SK-N-SH (cell line): ENCODE measurements around the gene CD93. TPM values are rescaled to one million over a fixed set of nuclear protein-coding genes. Genes with fewer than 3 reads are reported as not detected.

ENCODE experiments used
- CTCF ChIA-PET: fragments of 300-600, 350-600 bp; formaldehyde crosslinking; extraction: SDS; loops from one replicate; lab custom pipeline; 2021; lab: Yijun Ruan, JAX
- POLR2A ChIA-PET: fragments of 350-600 bp; sonication (Branson Sonifier 250); formaldehyde crosslinking; extraction: SDS; loops from one replicate; lab custom pipeline; 2020; ENCODE audit warnings: antibody characterized with exemption, inconsistent platforms; lab: Yijun Ruan, JAX
- DNase-seq: peaks from one replicate; pipeline ENCODE4 v3.0.0; 2012
- H2AFZ ChIP-seq: fragments of 200-600 bp; sonication (generic); 2 replicates; pipeline ENCODE4 v1.8.1; 2016; ENCODE audit warnings: antibody characterized with exemption, mild to moderate bottlenecking, low read depth
- H3F3A ChIP-seq: fragments of 200-600 bp; sonication (generic); replicated peaks from 2 replicates; pipeline ENCODE3; 2016; ENCODE audit warnings: antibody characterized with exemption, mild to moderate bottlenecking; ENCODE audit not compliant: insufficient read depth
- H3K27ac ChIP-seq, 2 experiments: fragments of 200-500 bp in 1 of 2; fragments of 200-600 bp in 1 of 2; sonication (Bioruptor generic) in 1 of 2; sonication (generic), shearing (Covaris generic) in 1 of 2; 2 replicates each; pipeline versions ENCODE4 v1.5.1 to v1.6.1; 2014 to 2016; ENCODE audit warnings: low read depth in 2 of 2, inconsistent platforms in 1 of 2, low read length in 1 of 2, mild to moderate bottlenecking in 1 of 2, mixed read lengths in 1 of 2
- H3K27me3 ChIP-seq: fragments of 200-600 bp; sonication (generic), shearing (Covaris generic); 2 replicates; pipeline ENCODE4 v1.6.1; 2016; ENCODE audit warnings: mixed run types; ENCODE audit not compliant: insufficient read depth
- H3K36me3 ChIP-seq, 2 experiments: fragments of 200-500 bp in 1 of 2; fragments of 200-600 bp in 1 of 2; sonication (Bioruptor generic) in 1 of 2; sonication (generic) in 1 of 2; replicated peaks in 1 of 2; 2 replicates each; pipeline versions ENCODE3 to v1.5.1; 2014 to 2016; ENCODE audit warnings: low read length in 1 of 2, mild to moderate bottlenecking in 1 of 2; ENCODE audit not compliant: insufficient read depth in 2 of 2, control insufficient read depth in 1 of 2
- H3K4me1 ChIP-seq, 2 experiments: fragments of 200-500 bp in 1 of 2; fragments of 200-600 bp in 1 of 2; sonication (Bioruptor generic) in 1 of 2; sonication (generic), shearing (Covaris generic) in 1 of 2; 2 replicates each; pipeline versions ENCODE4 v1.5.1 to v1.6.1; 2014 to 2016; ENCODE audit warnings: low read depth in 1 of 2, low read length in 1 of 2, mixed run types in 1 of 2; ENCODE audit not compliant: insufficient read depth in 2 of 2, control insufficient read depth in 1 of 2
- H3K4me2 ChIP-seq: fragments of 200-600 bp; sonication (generic), shearing (Covaris generic); 2 replicates; pipeline ENCODE4 v1.6.1; 2017; ENCODE audit warnings: mixed run types
- H3K4me3 ChIP-seq, 2 experiments: fragments of 200-500 bp in 1 of 2; fragments of 200-600 bp in 1 of 2; sonication (Bioruptor generic) in 1 of 2; sonication (generic), shearing (Covaris generic) in 1 of 2; 2 replicates each; pipeline versions ENCODE4 v1.5.1 to v1.8.1; 2014 to 2016; ENCODE audit warnings: low read depth in 2 of 2, inconsistent platforms in 1 of 2, low read length in 1 of 2, mild to moderate bottlenecking in 1 of 2, mixed read lengths in 1 of 2, moderate library complexity in 1 of 2
- H3K79me2 ChIP-seq: fragments of 200-600 bp; sonication (generic); 2 replicates; pipeline ENCODE4 v1.8.1; 2017; ENCODE audit warnings: mild to moderate bottlenecking; ENCODE audit not compliant: insufficient read depth
- H3K9ac ChIP-seq: fragments of 200-600 bp; sonication (generic); 2 replicates; pipeline ENCODE4 v1.6.1; 2017; ENCODE audit warnings: mixed run types
- H3K9me2 ChIP-seq: fragments of 200-600 bp; sonication (generic); 2 replicates; pipeline ENCODE4 v1.6.1; 2017; ENCODE audit warnings: mixed run types
- H3K9me3 ChIP-seq: fragments of 200-600 bp; sonication (generic); 2 replicates; pipeline ENCODE4 v1.6.1; 2017; ENCODE audit warnings: mixed run types, mild to moderate bottlenecking, moderate library complexity
- H4K20me1 ChIP-seq: fragments of 200-600 bp; sonication (generic); 2 replicates; pipeline ENCODE4 v1.6.1; 2017; ENCODE audit warnings: mild to moderate bottlenecking, mixed run types; ENCODE audit not compliant: insufficient read depth
- CHD2 ChIP-seq: fragments of 150-350 bp; IDR thresholded peaks from 2 replicates; pipeline ENCODE4 v1.6.1; 2018; ENCODE audit warnings: low read length; ENCODE audit not compliant: partially characterized antibody
- EZH2phosphoT487 ChIP-seq: fragments of 200-600 bp; sonication (generic); IDR thresholded peaks from 2 replicates; pipeline ENCODE4 v1.6.1; 2017; ENCODE audit warnings: low read depth, mixed run types, mild to moderate bottlenecking, antibody characterized with exemption, moderate library complexity, borderline replicate concordance
- FOSL2 ChIP-seq: IDR thresholded peaks from 2 replicates; pipeline ENCODE4 v1.4.0; 2012; ENCODE audit warnings: low read depth, mild to moderate bottlenecking, moderate library complexity, borderline replicate concordance
- GATA2 ChIP-seq: sonication (generic); formaldehyde crosslinking; IDR thresholded peaks from 2 replicates; pipeline ENCODE4 v1.5.0; 2020; ENCODE audit warnings: mild to moderate bottlenecking, missing genetic modification reagents
- IRF3 ChIP-seq: fragments of 150-350 bp; IDR thresholded peaks from 2 replicates; pipeline ENCODE4 v1.6.1; 2016; ENCODE audit warnings: mild to moderate bottlenecking, low read depth, low read length
- MXI1 ChIP-seq: IDR thresholded peaks from 2 replicates; pipeline ENCODE4 v1.6.1; 2012; ENCODE audit warnings: mild to moderate bottlenecking, low read depth, low read length, improper control_type of control experiment
- NFIC ChIP-seq: IDR thresholded peaks from 2 replicates; pipeline ENCODE4 v1.4.0; 2012; ENCODE audit warnings: borderline replicate concordance
- POLR2AphosphoS5 ChIP-seq: IDR thresholded peaks from 2 replicates; pipeline ENCODE4 v1.6.1; 2012; ENCODE audit warnings: low read depth, low read length
- RAD21 ChIP-seq: IDR thresholded peaks from 2 replicates; pipeline ENCODE4 v1.6.1; 2012; ENCODE audit warnings: mild to moderate bottlenecking, low read length
- TAF1 ChIP-seq: IDR thresholded peaks from 2 replicates; pipeline ENCODE4 v1.6.1; 2012; ENCODE audit warnings: low read depth, mild to moderate bottlenecking, low read length, moderate library complexity, borderline replicate concordance
- TEAD4 ChIP-seq: IDR thresholded peaks from 2 replicates; pipeline ENCODE4 v1.4.0; 2012; ENCODE audit warnings: mild to moderate bottlenecking, borderline replicate concordance; ENCODE audit not compliant: insufficient read depth
- USF1 ChIP-seq: IDR thresholded peaks from 2 replicates; pipeline ENCODE4 v1.4.0; 2012; ENCODE audit warnings: low read depth, borderline replicate concordance
- YY1 ChIP-seq: IDR thresholded peaks from 2 replicates; pipeline ENCODE4 v1.4.0; 2012; ENCODE audit warnings: low read depth, mild to moderate bottlenecking
- ZBTB33 ChIP-seq: IDR thresholded peaks from 2 replicates; pipeline ENCODE4 v1.4.0; 2012; ENCODE audit warnings: low read depth, borderline replicate concordance
- WGBS: methylation state at CpG from one replicate; pipeline ENCODE4 v1.1.6; 2017; ENCODE audit warnings: low lambda C conversion rate; 5-methylcytosine and 5-hydroxymethylcytosine counted together
- polyA plus RNA-seq, 3 experiments: library from polyadenylated mRNA; depleted of rRNA; stranded (reverse); fragments of >200 nt; gene quantifications; 2 replicates each; pipeline ENCODE4 v1.2.3, GENCODE V29; 2012
- TF ChIP-seq, protein P1 (sequence below): IDR thresholded peaks from 2 replicates; pipeline ENCODE4 v1.4.0; 2012; ENCODE audit warnings: low read depth
- TF ChIP-seq, protein P2 (sequence below): IDR thresholded peaks from 2 replicates; pipeline ENCODE4; 2012

Gene CD93
- polyA plus RNA-seq, 1 of the 3 experiments (the other 2 are of a cell fraction), result 0.03 TPM

DNA sequence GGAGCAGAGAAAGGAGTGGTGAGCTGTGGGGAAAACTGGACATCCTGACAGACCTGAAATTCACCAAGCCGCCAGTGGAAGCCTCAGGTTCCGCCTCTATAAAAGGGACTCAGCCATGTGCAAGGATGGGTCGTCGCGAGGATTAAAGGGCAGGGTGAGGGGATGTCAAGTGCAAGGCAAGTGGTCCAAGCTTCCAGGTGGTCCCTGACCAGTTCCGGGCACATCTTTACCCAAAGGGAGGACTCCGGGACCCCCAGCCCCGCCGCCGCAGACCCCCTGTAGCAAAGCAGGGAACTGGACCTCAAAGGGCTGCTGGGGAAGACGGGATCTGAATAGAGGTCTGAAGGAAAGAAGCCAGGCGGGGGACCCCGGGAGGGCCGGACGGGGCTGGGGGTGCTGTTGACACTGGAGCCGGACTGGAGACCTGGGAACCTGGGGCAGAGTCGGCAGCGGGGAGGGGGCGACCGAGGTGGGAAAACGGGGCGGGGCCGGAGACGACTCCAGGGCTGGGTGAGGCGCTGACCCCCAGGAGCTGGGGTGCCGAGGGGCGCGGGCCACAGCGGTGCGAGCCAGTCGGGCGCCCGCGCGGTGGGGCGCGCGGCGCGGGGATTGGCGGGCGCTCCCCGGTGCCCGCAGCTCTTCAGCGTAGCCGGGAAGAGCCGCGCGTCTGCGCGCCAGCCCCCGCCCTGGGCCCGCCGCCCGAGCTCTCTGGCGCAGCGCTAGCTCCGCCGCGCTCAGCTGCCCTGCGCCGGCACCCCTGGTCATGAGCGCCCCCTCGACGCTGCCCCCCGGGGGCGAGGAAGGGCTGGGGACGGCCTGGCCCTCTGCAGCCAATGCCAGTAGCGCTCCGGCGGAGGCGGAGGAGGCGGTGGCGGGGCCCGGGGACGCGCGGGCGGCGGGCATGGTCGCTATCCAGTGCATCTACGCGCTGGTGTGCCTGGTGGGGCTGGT lies 51.1 kb downstream of the CD93 start, which contains the start of gene SSTR4:
SSTR4 (plus strand) TSS at position 592 of the 951 bp plus-strand sequence; CDS start at position 764, 172 bp downstream.
- H3K4me2 ChIP-seq, result no peak within 1 kb of the TSS
- POLR2A ChIA-PET, result no interaction called here
- peaks cover 72% of the 10 kb centered on the region for H3K27me3 ChIP-seq
- H3K79me2 ChIP-seq, result no peaks in the 10 kb centered on the region
- no peak within 1 kb of the TSS for H3K27ac ChIP-seq
- no peak within 1 kb of the TSS for H3K4me3 ChIP-seq
- CTCF ChIA-PET, result no interaction called here
- no peaks in the 10 kb centered on the region for H3K9me2 ChIP-seq
- no peaks in the 10 kb centered on the region for H3F3A ChIP-seq
- 17% methylated on average over 18 of the region's 83 CpGs for WGBS
- DNase-seq, result no peak
- H3K9ac ChIP-seq, result no peak within 1 kb of the TSS
- no peaks in the 10 kb centered on the region for H3K9me3 ChIP-seq
- H2AFZ ChIP-seq, result no peak within 1 kb of the TSS
- H3K4me1 ChIP-seq, result no peaks in the 10 kb centered on the region
- TF ChIP-seq CHD2, result no peak
- no peak for TF ChIP-seq EZH2phosphoT487
- no peak for TF ChIP-seq ZBTB33
- TF ChIP-seq, protein P1, sequence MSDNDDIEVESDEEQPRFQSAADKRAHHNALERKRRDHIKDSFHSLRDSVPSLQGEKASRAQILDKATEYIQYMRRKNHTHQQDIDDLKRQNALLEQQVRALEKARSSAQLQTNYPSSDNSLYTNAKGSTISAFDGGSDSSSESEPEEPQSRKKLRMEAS, result no peak
- TF ChIP-seq POLR2AphosphoS5, result no peak
- TF ChIP-seq, protein P2, sequence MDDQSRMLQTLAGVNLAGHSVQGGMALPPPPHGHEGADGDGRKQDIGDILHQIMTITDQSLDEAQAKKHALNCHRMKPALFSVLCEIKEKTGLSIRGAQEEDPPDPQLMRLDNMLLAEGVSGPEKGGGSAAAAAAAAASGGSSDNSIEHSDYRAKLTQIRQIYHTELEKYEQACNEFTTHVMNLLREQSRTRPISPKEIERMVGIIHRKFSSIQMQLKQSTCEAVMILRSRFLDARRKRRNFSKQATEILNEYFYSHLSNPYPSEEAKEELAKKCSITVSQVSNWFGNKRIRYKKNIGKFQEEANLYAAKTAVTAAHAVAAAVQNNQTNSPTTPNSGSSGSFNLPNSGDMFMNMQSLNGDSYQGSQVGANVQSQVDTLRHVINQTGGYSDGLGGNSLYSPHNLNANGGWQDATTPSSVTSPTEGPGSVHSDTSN, result no peak
- TF ChIP-seq YY1, result no peak
- no peaks in the 10 kb centered on the region for H4K20me1 ChIP-seq
- H3K36me3 ChIP-seq, result no peaks in the 10 kb centered on the region

DNA sequence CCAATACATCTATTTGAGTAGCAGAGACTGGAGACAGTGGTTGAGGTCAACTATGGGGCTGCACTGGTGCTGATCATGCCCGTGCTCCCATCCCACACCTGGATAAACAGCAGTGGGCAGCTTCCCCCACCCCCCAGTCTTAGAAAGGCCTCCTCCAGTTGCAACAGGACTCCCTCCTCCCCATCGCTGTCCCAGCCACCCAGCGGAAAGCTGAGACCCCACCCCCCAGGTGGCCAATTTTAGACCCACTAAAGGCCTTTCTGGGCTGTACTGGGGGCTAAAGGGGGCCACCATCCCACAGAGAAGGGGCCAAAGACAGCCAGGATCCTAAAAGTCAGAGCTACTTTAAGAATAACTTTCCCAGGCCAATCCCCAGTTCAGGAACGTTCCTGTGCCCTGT lies 52.2 kb downstream of the CD93 start:
- H3K9me3 ChIP-seq, result no peaks in the 10 kb centered on the region
- H3K4me2 ChIP-seq, result no peak overlapping the region
- H3K4me3 ChIP-seq, result no peak overlapping the region
- no peaks in the 10 kb centered on the region for H3F3A ChIP-seq
- no peaks in the 10 kb centered on the region for H3K79me2 ChIP-seq
- no peaks in the 10 kb centered on the region for H4K20me1 ChIP-seq
- H3K9ac ChIP-seq, result no peak overlapping the region
- peaks cover 62% of the 10 kb centered on the region for H3K27me3 ChIP-seq
- H2AFZ ChIP-seq, result no peak overlapping the region
- POLR2A ChIA-PET, result no interaction called here
- no peaks in the 10 kb centered on the region for H3K9me2 ChIP-seq
- WGBS, result 12% methylated on average over 3 of the region's 4 CpGs
- no peak for DNase-seq
- no peaks in the 10 kb centered on the region for H3K4me1 ChIP-seq
- no peaks in the 10 kb centered on the region for H3K36me3 ChIP-seq
- CTCF ChIA-PET, result no interaction called here
- no peak overlapping the region for H3K27ac ChIP-seq
- no peak for TF ChIP-seq FOSL2
- TF ChIP-seq ZBTB33, result no peak
- TF ChIP-seq GATA2, result no peak
- no peak for TF ChIP-seq MXI1
- TF ChIP-seq CHD2, result no peak
- TF ChIP-seq NFIC, result no peak
- TF ChIP-seq TEAD4, result no peak
- no peak for TF ChIP-seq IRF3
- TF ChIP-seq TAF1, result no peak
- TF ChIP-seq RAD21, result no peak
- TF ChIP-seq USF1, result no peak
